ENCODE measurements around the gene LPIN1. TPM values are rescaled to one million over a fixed set of nuclear protein-coding genes. Genes with fewer than 3 reads are reported as not detected.
"Not testable (repeated sequence)": the region's sequence is repeated elsewhere in the genome, so short reads cannot be mapped to it uniquely, and the experiment has no call there.

Gene LPIN1
- total RNA-seq, 2 experiments from 2014 or later: 115 to 128 TPM

- Mint-ChIP-seq H3K27ac (no peak overlapping the region), H3K9me3 (no peaks in the 10 kb centered on the region), H3K27me3 (peaks cover 31% of the 10 kb centered on the region), H3K36me3 (ENCODE audit: low read depth) (no peaks in the 10 kb centered on the region), H3K4me3 (no peak overlapping the region), H3K4me1 (ENCODE audit: low read depth) (peaks cover 8% of the 10 kb centered on the region)
- ChIA-PET POLR2A (no interaction called here), CTCF (no interaction called here)
- no peak overlapping the region for H3K27ac ChIP-seq (ENCODE audit: low read depth in 1 of 2, low read length in 2 of 2)
- no peak for ATAC-seq (ENCODE audit: poor library complexity)
- H3K4me1 ChIP-seq (ENCODE audit: insufficient read depth, low read length): no peaks in the 10 kb centered on the region
- TF ChIP-seq CTCF (IDR thresholded peaks at IDR 0.05): no peak
- no peak for DNase-seq
- no peak overlapping the region for H3K4me3 ChIP-seq (ENCODE audit: low read length)
- H3K9me3 ChIP-seq (ENCODE audit: control insufficient read depth in 1 of 2, insufficient read depth in 1 of 2, low read length in 2 of 2): no peaks in the 10 kb centered on the region
- intact Hi-C loops (cut with DNase I, micrococcal nuclease): no loop called here
- no peaks in the 10 kb centered on the region for H3K27me3 ChIP-seq (ENCODE audit: control insufficient read depth in 1 of 2, insufficient read depth in 2 of 2, low read length in 2 of 2)
- H3K36me3 ChIP-seq (ENCODE audit: insufficient read depth, low read length): no peaks in the 10 kb centered on the region
These were observed 22.3 kb upstream of the LPIN1 start for GRCh38 chr2:11724151-11724550.

GRCh38 chr2:11726384-11726783 lies 20.0 kb upstream of the LPIN1 start:
- no peak for TF ChIP-seq CTCF (IDR thresholded peaks at IDR 0.05)
- no peaks in the 10 kb centered on the region for H3K27me3 ChIP-seq (ENCODE audit: control insufficient read depth in 1 of 2, insufficient read depth in 2 of 2, low read length in 2 of 2)
- Mint-ChIP-seq H3K27ac (no peak overlapping the region), H3K4me3 (no peak overlapping the region), H3K4me1 (ENCODE audit: low read depth) (peaks cover 6% of the 10 kb centered on the region), H3K9me3 (no peaks in the 10 kb centered on the region), H3K36me3 (ENCODE audit: low read depth) (no peaks in the 10 kb centered on the region), H3K27me3 (peaks cover 12% of the 10 kb centered on the region)
- no peaks in the 10 kb centered on the region for H3K4me1 ChIP-seq (ENCODE audit: insufficient read depth, low read length)
- no peaks in the 10 kb centered on the region for H3K9me3 ChIP-seq (ENCODE audit: control insufficient read depth in 1 of 2, insufficient read depth in 1 of 2, low read length in 2 of 2)
- no peak overlapping the region for H3K4me3 ChIP-seq (ENCODE audit: low read length)
- no peak overlapping the region for H3K27ac ChIP-seq (ENCODE audit: low read depth in 1 of 2, low read length in 2 of 2)
- H3K36me3 ChIP-seq (ENCODE audit: insufficient read depth, low read length): no peaks in the 10 kb centered on the region
- intact Hi-C loops (cut with DNase I, micrococcal nuclease): no loop called here
- ATAC-seq (ENCODE audit: poor library complexity) (no peak), DNase-seq (no peak)
- CTCF ChIA-PET: no interaction called here
- POLR2A ChIA-PET: no interaction called here

GRCh38 chr2:11729362-11730212 lies 16.8 kb upstream of the LPIN1 start:
- CTCF ChIA-PET: interaction anchor here (1.4 kb wide), 1 partner anchor 37 kb away, joined by 4 read pairs; no protein-coding TSS in a partner anchor
- no peak for TF ChIP-seq CTCF (IDR thresholded peaks at IDR 0.05)
- no peak for ATAC-seq (ENCODE audit: poor library complexity)

GRCh38 chr2:11731214-11731984 lies 15.0 kb upstream of the LPIN1 start:
- H3K9me3 ChIP-seq (ENCODE audit: control insufficient read depth in 1 of 2, insufficient read depth in 1 of 2, low read length in 2 of 2); H3K27ac Mint-ChIP-seq; ATAC-seq (ENCODE audit: poor library complexity); POLR2A ChIA-PET; H3K36me3 ChIP-seq (ENCODE audit: insufficient read depth, low read length); H3K27ac ChIP-seq (ENCODE audit: low read depth in 1 of 2, low read length in 2 of 2); H3K36me3 Mint-ChIP-seq (ENCODE audit: low read depth); H3K9me3 Mint-ChIP-seq; H3K4me1 ChIP-seq (ENCODE audit: insufficient read depth, low read length); H3K4me3 Mint-ChIP-seq; H3K27me3 ChIP-seq (ENCODE audit: control insufficient read depth in 1 of 2, insufficient read depth in 2 of 2, low read length in 2 of 2); H3K27me3 Mint-ChIP-seq; H3K4me3 ChIP-seq (ENCODE audit: low read length); H3K4me1 Mint-ChIP-seq (ENCODE audit: low read depth); DNase-seq; intact Hi-C loops (cut with DNase I, micrococcal nuclease): not testable (repeated sequence)
- CTCF ChIA-PET: interaction anchor here (1.4 kb wide), 1 partner anchor 38 kb away, joined by 4 read pairs; no protein-coding TSS in a partner anchor

More at GRCh38 chr2:11729362-11730212, 16.8 kb upstream of the LPIN1 start:
- Histone ChIP-seq H3K27ac (ENCODE audit: low read depth in 1 of 2, low read length in 2 of 2) (no peak overlapping the region), H3K9me3 (ENCODE audit: control insufficient read depth in 1 of 2, insufficient read depth in 1 of 2, low read length in 2 of 2) (no peaks in the 10 kb centered on the region), H3K36me3 (ENCODE audit: insufficient read depth, low read length) (no peaks in the 10 kb centered on the region), H3K27me3 (ENCODE audit: control insufficient read depth in 1 of 2, insufficient read depth in 2 of 2, low read length in 2 of 2) (no peaks in the 10 kb centered on the region), H3K4me3 (ENCODE audit: low read length) (no peak overlapping the region), H3K4me1 (ENCODE audit: insufficient read depth, low read length) (no peaks in the 10 kb centered on the region)
- H3K4me3 Mint-ChIP-seq: no peak overlapping the region
- H3K27ac Mint-ChIP-seq: no peak overlapping the region
- no peaks in the 10 kb centered on the region for H3K9me3 Mint-ChIP-seq
- no peaks in the 10 kb centered on the region for H3K36me3 Mint-ChIP-seq (ENCODE audit: low read depth)
- POLR2A ChIA-PET: no interaction called here
- intact Hi-C loops (cut with DNase I, micrococcal nuclease): no loop called here
- DNase-seq: no peak
- peaks cover 6% of the 10 kb centered on the region for H3K4me1 Mint-ChIP-seq (ENCODE audit: low read depth)
- peaks cover 10% of the 10 kb centered on the region for H3K27me3 Mint-ChIP-seq

Measured in CD4-positive, alpha-beta T cell (primary cell).